Astrocyte of the cerebellum (primary cell): ENCODE results near the gene DNAJC11.

Experiments used
- DNase-seq: peaks from one replicate; pipeline ENCODE4 v3.0.0-alpha.2; 2011; ENCODE audit warnings: low read depth
- H3K4me3 ChIP-seq: 2 replicates; pipeline ENCODE4 v1.5.1; 2011; ENCODE audit warnings: mild to moderate bottlenecking, low read depth, low read length, moderate library complexity
- CTCF ChIP-seq: IDR thresholded peaks from 2 replicates; pipeline ENCODE4 v1.5.1; 2012; ENCODE audit warnings: low read length, low read depth, moderate library complexity, mild to moderate bottlenecking; ENCODE audit errors: missing control alignments
- in situ Hi-C: cut with HindIII; loops from 2 replicates; pipeline ENCODE4 v1.10.0; 2017; ENCODE audit warnings: low sequenced_read_pairs

The DNAJC11 gene

GRCh38 chr1:6612641-6613360 is 88.8 kb downstream of the DNAJC11 start:
- in situ Hi-C loops, result no loop called here
- no peak for TF ChIP-seq CTCF
- H3K4me3 ChIP-seq, result peak overlapping the region; percentile 79
- DNase-seq, result no peak

- TF ChIP-seq CTCF, result no peak
- in situ Hi-C loops, result no loop called here
- H3K4me3 ChIP-seq, result no peak overlapping the region
- peak; percentile 50 for DNase-seq
Measured at GRCh38 chr1:6603915-6604558, 97.6 kb downstream of the DNAJC11 start.

- peak; percentile 62 for DNase-seq
- in situ Hi-C loops, result no loop called here
- no peak for TF ChIP-seq CTCF
- H3K4me3 ChIP-seq, result peak overlapping the region; percentile 89
Measured at GRCh38 chr1:6603238-6603914, 98.2 kb downstream of the DNAJC11 start.

- DNase-seq, result peak; percentile 33
- no peak for TF ChIP-seq CTCF
- in situ Hi-C loops, result no loop called here
- H3K4me3 ChIP-seq, result peak within 1 kb of the TSS; percentile 89
Measured at GRCh38 chr1:6602669-6603237, 98.9 kb downstream of the DNAJC11 start, which contains the start of gene KLHL21. KLHL21 (minus strand) TSS chr1:6602869; CDS start chr1:6602817, 52 bp downstream.

GRCh38 chr1:6601923-6602668 is 99.5 kb downstream of the DNAJC11 start:
- no peak for TF ChIP-seq CTCF
- in situ Hi-C loops, result no loop called here
- peak overlapping the region; percentile 89 for H3K4me3 ChIP-seq
- DNase-seq, result no peak
